ENCODE measurements around the gene DIP2C. TPM values are rescaled to one million over a fixed set of nuclear protein-coding genes. Genes with fewer than 3 reads are reported as not detected.
"Not testable (repeated sequence)": the region's sequence is repeated elsewhere in the genome, so short reads cannot be mapped to it uniquely, and the experiment has no call there.

The DIP2C gene
- total RNA-seq, 1 donor from 2014 or later, result 1.6 TPM

DNA sequence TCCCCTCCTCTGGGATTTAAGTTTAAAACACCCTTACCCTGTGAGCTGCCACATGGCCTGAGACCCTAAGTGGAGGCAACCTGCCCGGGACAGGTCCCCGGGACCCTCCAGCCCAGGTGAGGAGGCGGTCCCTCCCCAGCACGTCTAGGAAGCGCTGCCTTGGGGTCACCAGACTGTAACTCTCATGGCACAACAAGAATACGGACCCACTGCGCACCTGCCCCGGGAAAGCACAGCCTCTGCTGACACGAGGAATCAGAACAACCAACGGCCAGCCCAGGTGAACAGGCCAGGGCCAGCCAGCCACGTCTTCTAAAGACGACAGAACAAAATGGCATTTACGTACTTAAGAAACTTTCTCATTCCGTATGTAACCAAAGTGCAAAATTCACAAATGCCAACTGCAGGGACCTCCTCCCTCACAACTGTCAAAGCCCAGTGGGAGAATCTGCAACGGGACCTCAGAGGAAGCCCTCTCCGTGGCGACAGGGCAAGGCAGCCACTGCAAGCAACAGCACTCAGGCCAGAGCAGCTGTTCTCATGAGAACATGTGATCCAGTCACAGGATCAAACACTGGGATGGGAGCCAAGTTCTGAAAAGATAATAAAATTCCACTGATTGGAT is 208.4 kb downstream of the DIP2C start:
- intact Hi-C loops (cut with micrococcal nuclease), result no loop called here
- Mint-ChIP-seq H3K27me3 (ENCODE audit: insufficient read depth) (no peaks in the 10 kb centered on the region), H3K36me3 (ENCODE audit: low read depth) (peaks cover 8% of the 10 kb centered on the region), H3K9me3 (peaks cover 16% of the 10 kb centered on the region), H3K4me3 (no peak overlapping the region), H3K4me1 (ENCODE audit: low read depth) (peaks cover 9% of the 10 kb centered on the region), H3K27ac (no peak overlapping the region)
- no peak for DNase-seq (ENCODE audit: low spot score)

DNA sequence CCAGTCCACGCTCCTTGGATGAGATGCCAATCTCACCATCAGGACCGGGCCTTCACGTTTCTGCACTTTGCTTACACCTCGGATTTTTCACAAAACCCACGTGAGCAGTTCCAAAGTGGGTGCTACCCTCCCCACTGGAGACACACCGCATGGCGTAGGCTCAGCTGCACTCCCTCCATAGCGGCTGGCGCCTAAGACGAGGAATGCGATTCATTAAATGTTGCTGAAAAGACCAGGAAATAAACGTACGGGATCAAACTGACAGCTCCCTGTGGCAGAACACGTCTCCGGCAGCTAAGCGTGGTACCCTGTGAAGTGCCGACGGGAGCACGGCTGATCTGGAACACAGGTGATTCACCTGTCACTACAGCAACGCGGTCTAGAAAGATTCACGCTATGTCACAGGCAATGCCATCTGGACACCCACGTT is 209.0 kb downstream of the DIP2C start:
- intact Hi-C loops (cut with micrococcal nuclease), result no loop called here
- Mint-ChIP-seq H3K27me3 (ENCODE audit: insufficient read depth) (no peaks in the 10 kb centered on the region), H3K4me3 (no peak overlapping the region), H3K36me3 (ENCODE audit: low read depth) (peaks cover 8% of the 10 kb centered on the region), H3K9me3 (peaks cover 16% of the 10 kb centered on the region), H3K27ac (no peak overlapping the region), H3K4me1 (ENCODE audit: low read depth) (peaks cover 9% of the 10 kb centered on the region)
- DNase-seq (ENCODE audit: low spot score), result no peak

DNA sequence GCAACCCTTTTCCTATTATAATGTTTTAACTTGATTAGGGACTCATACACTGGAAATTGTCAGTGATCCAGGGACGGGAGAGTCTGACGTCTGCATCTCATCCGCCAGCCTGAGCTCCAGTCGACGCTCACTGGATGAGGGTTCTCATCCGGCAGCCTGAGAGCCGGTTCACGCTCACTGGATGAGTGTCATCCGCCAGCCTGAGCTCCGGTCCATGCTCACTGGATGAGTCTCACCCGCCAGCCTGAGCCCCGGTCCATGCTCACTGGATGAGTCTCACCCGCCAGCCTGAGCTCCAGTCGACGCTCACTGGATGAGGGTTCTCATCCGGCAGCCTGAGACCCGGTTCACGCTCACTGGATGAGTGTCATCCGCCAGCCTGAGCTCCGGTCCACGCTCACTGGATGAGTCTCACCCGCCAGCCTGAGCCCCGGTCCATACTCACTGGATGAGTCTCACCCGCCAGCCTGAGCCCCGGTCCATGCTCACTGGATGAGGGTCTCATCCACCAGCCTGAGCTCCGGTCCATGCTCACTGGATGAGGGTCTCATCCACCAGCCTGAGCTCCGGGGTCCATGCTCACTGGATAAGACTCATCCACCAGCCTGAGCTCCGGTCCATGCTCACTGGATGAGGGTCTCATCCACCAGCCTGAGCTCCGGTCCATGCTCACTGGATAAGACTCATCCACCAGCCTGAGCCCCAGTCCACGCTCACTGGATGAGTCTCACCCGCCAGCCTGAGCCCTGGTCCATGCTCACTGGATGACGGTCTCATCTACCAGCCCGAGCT is 209.6 kb downstream of the DIP2C start:
- DNase-seq (ENCODE audit: low spot score); H3K27ac Mint-ChIP-seq; H3K4me1 Mint-ChIP-seq (ENCODE audit: low read depth); H3K4me3 Mint-ChIP-seq; intact Hi-C loops (cut with micrococcal nuclease); H3K36me3 Mint-ChIP-seq (ENCODE audit: low read depth); H3K27me3 Mint-ChIP-seq (ENCODE audit: insufficient read depth): not testable (repeated sequence)
- peaks cover 16% of the 10 kb centered on the region for H3K9me3 Mint-ChIP-seq

DNA sequence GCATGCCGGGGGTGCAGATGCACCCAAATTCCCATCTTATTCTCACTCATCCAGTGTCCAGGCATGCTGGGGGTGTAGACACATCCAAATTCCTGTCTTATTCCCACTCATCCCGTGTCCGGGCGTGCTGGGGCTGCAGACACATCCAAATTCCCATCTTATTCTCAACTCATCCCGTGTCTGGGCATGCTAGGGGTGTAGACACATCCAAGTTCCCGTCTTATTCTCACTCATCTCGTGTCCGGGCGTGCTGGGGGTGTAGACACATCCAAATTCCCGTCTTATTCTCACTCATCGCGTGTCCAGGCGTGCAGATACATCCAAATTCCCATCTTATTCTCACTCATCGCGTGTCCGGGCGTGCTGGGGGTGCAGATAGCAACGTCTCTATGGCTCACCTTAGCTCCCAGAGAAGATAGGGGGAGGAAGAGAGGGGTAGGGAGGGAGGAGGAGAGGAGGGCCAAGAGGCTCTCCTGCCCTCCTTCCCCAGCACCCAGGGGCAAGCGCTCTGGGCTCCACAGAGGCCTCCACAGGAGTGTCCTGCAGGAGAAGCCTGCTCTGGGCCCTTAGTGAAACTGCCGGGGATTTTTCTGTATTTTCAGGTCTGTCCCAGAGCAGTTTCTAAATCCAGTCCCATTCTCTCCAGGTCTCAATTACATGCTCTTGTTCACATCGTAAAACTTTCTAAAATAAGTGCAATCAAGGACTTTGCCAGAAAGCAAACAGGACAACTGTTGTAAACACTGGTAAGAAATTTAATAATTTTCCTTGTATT is 210.8 kb downstream of the DIP2C start:
- H3K9me3 Mint-ChIP-seq, result peaks cover 16% of the 10 kb centered on the region
- H3K27ac Mint-ChIP-seq, result no peak overlapping the region
- no peaks in the 10 kb centered on the region for H3K27me3 Mint-ChIP-seq (ENCODE audit: insufficient read depth)
- no peak overlapping the region for H3K4me3 Mint-ChIP-seq
- peaks cover 8% of the 10 kb centered on the region for H3K36me3 Mint-ChIP-seq (ENCODE audit: low read depth)
- DNase-seq (ENCODE audit: low spot score), result no peak
- intact Hi-C loops (cut with micrococcal nuclease), result no loop called here
- peaks cover 5% of the 10 kb centered on the region for H3K4me1 Mint-ChIP-seq (ENCODE audit: low read depth)

DNA sequence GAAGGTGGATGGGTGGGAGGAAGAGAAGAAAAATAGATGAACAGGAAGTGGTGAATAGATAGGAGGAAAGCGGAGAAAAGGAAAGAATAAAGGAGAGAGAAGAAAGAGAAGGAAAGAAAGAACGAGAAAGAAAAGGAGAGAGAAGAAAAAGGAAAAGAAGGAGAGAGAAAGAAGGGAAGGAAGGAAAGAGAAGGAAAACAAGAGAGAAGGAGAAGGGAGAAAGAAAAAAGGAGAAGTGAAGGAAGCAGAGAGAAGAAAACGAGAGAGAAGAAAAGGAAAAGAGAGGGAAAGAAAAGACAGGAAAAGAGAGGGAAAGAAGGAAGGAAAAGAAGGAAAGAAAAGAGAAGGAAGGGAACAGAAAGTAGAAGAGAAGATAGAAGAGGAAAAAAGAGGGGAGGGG is 211.8 kb downstream of the DIP2C start:
- H3K4me3 Mint-ChIP-seq, result no peak overlapping the region
- peak overlapping the region; percentile 55 for H3K27ac Mint-ChIP-seq
- H3K9me3 Mint-ChIP-seq, result peaks cover 16% of the 10 kb centered on the region
- no peak for DNase-seq (ENCODE audit: low spot score)
- H3K36me3 Mint-ChIP-seq (ENCODE audit: low read depth), result peaks cover 8% of the 10 kb centered on the region
- peaks cover 5% of the 10 kb centered on the region for H3K4me1 Mint-ChIP-seq (ENCODE audit: low read depth)
- intact Hi-C loops (cut with micrococcal nuclease), result no loop called here
- H3K27me3 Mint-ChIP-seq (ENCODE audit: insufficient read depth), result no peaks in the 10 kb centered on the region

DNA sequence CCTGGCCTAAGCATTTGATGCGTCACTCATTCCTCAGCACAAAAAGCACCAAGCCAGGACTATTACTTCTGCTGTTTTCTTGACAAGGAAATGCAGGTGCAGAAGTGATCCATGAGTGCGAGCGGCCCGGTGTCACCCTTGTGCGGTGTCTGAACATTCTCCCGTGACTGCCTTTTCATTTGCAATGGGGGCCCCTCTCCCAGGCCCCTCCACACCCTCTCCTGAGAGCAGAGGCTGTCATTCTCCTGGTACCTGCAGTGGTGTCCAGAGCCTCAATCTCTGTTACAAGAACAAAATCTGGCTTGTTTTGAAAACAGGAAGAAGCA is 213.1 kb downstream of the DIP2C start:
- Mint-ChIP-seq H3K27me3 (ENCODE audit: insufficient read depth) (no peaks in the 10 kb centered on the region), H3K36me3 (ENCODE audit: low read depth) (peaks cover 8% of the 10 kb centered on the region), H3K4me1 (ENCODE audit: low read depth) (peaks cover 5% of the 10 kb centered on the region), H3K9me3 (peaks cover 16% of the 10 kb centered on the region), H3K4me3 (no peak overlapping the region), H3K27ac (no peak overlapping the region)
- no peak for DNase-seq (ENCODE audit: low spot score)
- intact Hi-C loops (cut with micrococcal nuclease), result no loop called here

DNA sequence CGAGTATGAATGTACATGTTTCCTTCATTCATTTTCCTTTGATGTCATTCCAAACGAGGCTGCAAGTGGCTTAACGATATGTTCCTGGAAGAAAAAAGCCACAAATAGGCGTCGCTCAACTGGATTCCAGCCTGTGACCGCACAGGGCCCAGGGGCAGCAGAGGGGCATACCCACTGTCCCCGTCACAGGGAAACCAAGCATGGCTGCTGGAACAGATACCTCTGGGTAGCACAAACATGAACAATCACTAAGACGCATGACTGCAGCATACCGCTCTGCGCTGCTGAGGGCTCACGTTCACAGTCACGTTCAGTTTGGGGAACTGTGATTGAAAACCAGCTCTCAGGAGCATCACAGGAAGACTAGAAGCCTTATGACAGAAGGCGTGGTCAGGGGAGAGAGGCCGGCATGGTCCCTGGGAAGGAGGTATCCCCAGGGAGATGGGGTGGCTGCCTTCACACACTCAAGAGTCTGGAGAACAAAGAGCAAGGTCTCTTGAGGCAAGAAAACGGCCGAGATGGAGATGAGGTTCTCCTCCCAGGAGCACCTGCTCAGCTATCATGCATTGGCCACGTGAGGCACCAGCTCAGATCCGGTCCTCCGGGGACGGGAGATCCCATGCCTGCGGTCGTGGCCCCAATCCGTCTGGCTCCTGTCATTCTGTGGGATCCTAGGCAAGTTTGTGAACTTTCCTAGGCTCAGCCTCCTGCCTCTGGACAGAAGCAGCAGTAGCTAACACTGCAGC is 213.6 kb downstream of the DIP2C start:
- peaks cover 8% of the 10 kb centered on the region for H3K36me3 Mint-ChIP-seq (ENCODE audit: low read depth)
- H3K4me1 Mint-ChIP-seq (ENCODE audit: low read depth), result peaks cover 5% of the 10 kb centered on the region
- no peak overlapping the region for H3K4me3 Mint-ChIP-seq
- intact Hi-C loops (cut with micrococcal nuclease), result no loop called here
- H3K27me3 Mint-ChIP-seq (ENCODE audit: insufficient read depth), result no peaks in the 10 kb centered on the region
- no peak for DNase-seq (ENCODE audit: low spot score)
- H3K27ac Mint-ChIP-seq, result no peak overlapping the region
- H3K9me3 Mint-ChIP-seq, result peaks cover 16% of the 10 kb centered on the region

DNA sequence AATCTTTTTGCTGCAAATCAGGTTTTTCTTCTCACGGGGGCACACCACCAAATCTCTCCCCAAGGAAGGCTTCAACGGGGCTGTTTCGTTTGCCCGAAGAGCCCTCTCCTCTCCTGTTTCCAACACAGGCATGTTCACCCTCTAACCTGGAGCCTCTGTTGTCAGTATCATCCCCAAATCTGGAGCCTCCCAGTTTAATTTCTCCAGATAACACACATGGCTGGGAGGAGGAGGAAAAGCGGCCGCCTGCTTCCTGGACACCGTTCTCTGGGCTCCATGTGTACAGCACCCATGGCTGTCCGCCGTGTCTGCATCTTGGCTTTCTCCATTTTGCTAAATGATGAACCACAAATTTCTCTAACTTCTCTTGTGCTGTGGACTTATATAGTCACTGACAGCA is 214.5 kb downstream of the DIP2C start:
- Mint-ChIP-seq H3K36me3 (ENCODE audit: low read depth) (peaks cover 10% of the 10 kb centered on the region), H3K27ac (no peak overlapping the region), H3K4me3 (no peak overlapping the region), H3K27me3 (ENCODE audit: insufficient read depth) (peaks cover 5% of the 10 kb centered on the region), H3K4me1 (ENCODE audit: low read depth) (peaks cover 13% of the 10 kb centered on the region), H3K9me3 (peaks cover 16% of the 10 kb centered on the region)
- DNase-seq (ENCODE audit: low spot score), result no peak
- intact Hi-C loops (cut with micrococcal nuclease), result no loop called here

DNA sequence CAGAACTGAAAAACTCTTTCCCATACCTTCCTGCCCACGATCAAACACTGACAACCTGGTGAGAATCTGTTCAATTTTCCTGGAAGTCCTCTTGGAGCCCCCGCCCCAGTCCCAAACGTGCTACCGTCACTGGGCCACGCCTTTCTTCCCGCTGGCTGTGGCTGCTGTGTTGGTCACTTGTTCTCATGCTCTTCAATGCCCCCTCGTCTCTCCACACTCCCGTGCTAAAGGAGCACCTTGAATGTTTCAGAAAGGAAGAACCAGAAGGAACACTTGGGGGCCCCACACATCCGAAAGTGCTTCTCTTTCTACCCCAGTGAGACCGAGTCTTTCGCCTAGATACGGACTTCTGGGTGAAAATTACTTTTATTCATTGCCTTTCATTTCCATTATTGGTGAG is 215.1 kb downstream of the DIP2C start:
- H3K4me3 Mint-ChIP-seq, result no peak overlapping the region
- intact Hi-C loops (cut with micrococcal nuclease), result no loop called here
- H3K4me1 Mint-ChIP-seq (ENCODE audit: low read depth), result peaks cover 16% of the 10 kb centered on the region
- H3K36me3 Mint-ChIP-seq (ENCODE audit: low read depth), result peaks cover 12% of the 10 kb centered on the region
- no peak for DNase-seq (ENCODE audit: low spot score)
- H3K27me3 Mint-ChIP-seq (ENCODE audit: insufficient read depth), result peaks cover 8% of the 10 kb centered on the region
- H3K27ac Mint-ChIP-seq, result no peak overlapping the region
- peaks cover 16% of the 10 kb centered on the region for H3K9me3 Mint-ChIP-seq

DNA sequence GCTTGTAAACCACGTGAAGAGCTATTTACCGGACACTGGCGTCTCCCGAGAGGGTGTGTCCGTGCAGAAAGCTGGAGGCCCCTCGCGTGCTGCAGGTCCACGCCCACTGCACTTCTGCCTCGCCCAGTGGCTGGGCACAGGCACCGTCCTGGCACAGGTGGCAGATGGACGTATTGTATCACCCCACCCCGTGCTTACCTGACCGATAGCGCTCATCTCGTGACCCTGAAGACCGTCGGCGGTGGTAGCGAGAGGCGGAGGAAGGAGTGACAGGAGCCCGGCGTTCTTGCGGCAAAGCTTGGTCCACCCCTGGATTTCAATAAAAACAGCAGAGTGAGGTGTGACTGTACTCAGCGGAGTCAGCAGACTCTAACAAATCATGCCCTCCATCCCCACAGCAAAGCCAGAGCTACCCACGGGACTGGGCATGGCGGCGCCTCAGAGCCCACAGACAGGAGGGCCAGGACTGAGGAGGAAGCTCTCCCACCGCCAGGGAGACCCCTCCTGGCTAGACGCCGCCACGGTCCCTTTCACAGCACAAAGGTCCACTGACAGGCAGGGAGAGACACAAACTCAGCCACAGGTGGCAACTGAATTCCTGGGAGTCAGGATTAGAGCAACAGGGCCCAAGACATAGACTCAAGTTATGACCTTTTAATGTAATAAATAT is 217.1 kb downstream of the DIP2C start:
- DNase-seq (ENCODE audit: low spot score), result no peak
- H3K27me3 Mint-ChIP-seq (ENCODE audit: insufficient read depth), result peaks cover 8% of the 10 kb centered on the region
- intact Hi-C loops (cut with micrococcal nuclease), result no loop called here
- H3K9me3 Mint-ChIP-seq, result peaks cover 6% of the 10 kb centered on the region
- H3K27ac Mint-ChIP-seq, result no peak overlapping the region
- H3K4me1 Mint-ChIP-seq (ENCODE audit: low read depth), result peaks cover 12% of the 10 kb centered on the region
- H3K36me3 Mint-ChIP-seq (ENCODE audit: low read depth), result peaks cover 8% of the 10 kb centered on the region
- no peak overlapping the region for H3K4me3 Mint-ChIP-seq

DNA sequence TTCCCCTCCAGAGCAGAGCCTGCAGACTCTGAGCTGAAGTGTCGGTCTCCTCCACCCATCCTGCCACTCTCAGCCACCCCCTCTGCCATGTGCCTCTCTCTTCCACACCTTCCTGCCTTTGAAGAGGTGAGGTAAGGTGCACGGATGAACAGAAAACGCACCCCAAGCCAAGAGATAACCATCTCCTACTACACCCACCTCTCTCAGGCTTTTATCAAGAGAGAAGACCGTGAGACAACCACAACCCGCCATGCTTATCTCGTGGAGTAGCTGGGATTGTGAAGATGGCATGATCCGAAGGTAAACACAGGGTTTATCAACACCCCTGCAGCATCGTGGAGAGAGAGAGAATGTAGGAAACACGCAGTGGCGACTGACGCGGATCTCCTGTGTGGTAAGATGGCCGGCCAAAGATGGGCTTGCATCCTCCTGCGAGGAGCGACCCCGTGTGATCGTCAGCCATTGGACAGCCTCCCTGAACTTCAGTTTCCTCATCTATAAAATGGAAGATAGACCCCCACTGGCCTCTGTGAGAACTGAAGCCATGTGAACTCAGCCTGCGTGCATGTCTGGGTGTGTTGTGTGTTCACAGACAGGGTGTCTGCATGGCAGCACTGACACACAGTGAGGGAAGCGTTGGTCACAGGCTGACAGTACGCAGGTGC is 219.0 kb downstream of the DIP2C start:
- peak overlapping the region; percentile 35 for H3K4me3 Mint-ChIP-seq
- no peak for DNase-seq (ENCODE audit: low spot score)
- peaks cover 8% of the 10 kb centered on the region for H3K27me3 Mint-ChIP-seq (ENCODE audit: insufficient read depth)
- H3K4me1 Mint-ChIP-seq (ENCODE audit: low read depth), result peaks cover 12% of the 10 kb centered on the region
- intact Hi-C loops (cut with micrococcal nuclease), result no loop called here
- H3K27ac Mint-ChIP-seq, result no peak overlapping the region
- H3K9me3 Mint-ChIP-seq, result no peaks in the 10 kb centered on the region
- H3K36me3 Mint-ChIP-seq (ENCODE audit: low read depth), result peaks cover 5% of the 10 kb centered on the region

DNA sequence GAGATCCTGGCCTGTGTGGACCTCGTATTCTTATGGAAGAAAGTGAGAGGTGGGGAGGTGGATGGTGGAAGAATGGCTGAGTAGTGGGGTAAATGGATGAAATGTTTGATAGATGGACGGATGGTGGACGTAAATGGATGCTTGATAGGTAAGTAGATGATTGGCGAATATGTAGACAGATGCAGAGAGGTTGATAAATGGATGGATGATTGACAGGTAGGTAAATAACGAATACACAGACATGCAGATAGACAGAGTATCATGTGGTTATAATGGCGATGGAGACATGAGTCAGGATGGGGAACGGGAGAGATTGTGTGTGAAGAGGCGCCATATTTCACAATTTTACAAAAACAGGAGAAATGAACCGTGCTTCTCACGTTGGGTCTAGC is 219.5 kb downstream of the DIP2C start:
- no peak overlapping the region for H3K27ac Mint-ChIP-seq
- intact Hi-C loops (cut with micrococcal nuclease), result no loop called here
- no peaks in the 10 kb centered on the region for H3K9me3 Mint-ChIP-seq
- no peak overlapping the region for H3K4me3 Mint-ChIP-seq
- peaks cover 5% of the 10 kb centered on the region for H3K36me3 Mint-ChIP-seq (ENCODE audit: low read depth)
- no peak for DNase-seq (ENCODE audit: low spot score)
- peaks cover 8% of the 10 kb centered on the region for H3K27me3 Mint-ChIP-seq (ENCODE audit: insufficient read depth)
- H3K4me1 Mint-ChIP-seq (ENCODE audit: low read depth), result peaks cover 12% of the 10 kb centered on the region
